Measurements from ENCODE around the gene NOS3.
"Not testable (repeated sequence)": the region's sequence is repeated elsewhere in the genome, so short reads cannot be mapped to it uniquely, and the experiment has no call there.

NOS3 gene

GRCh38 chr7:151017370-151017952 is 26.6 kb downstream of the NOS3 start:
- DNase-seq (ENCODE audit: low read depth): no peak

- no peak for DNase-seq (ENCODE audit: low read depth)
These were observed 27.2 kb downstream of the NOS3 start for GRCh38 chr7:151017953-151018420.

- no peak for DNase-seq (ENCODE audit: low read depth)
These were observed 27.8 kb downstream of the NOS3 start for GRCh38 chr7:151018421-151019129.

GRCh38 chr7:151019130-151019447 is 28.3 kb downstream of the NOS3 start:
- no peak for DNase-seq (ENCODE audit: low read depth)

GRCh38 chr7:151020231-151020630 is 29.4 kb downstream of the NOS3 start:
- DNase-seq (ENCODE audit: low read depth): no peak

- DNase-seq (ENCODE audit: low read depth): no peak
These were observed 32.4 kb downstream of the NOS3 start for GRCh38 chr7:151023232-151023631.

- DNase-seq (ENCODE audit: low read depth): no peak
These were observed 33.7 kb downstream of the NOS3 start, which contains the start of gene ATG9B for GRCh38 chr7:151024435-151025056. ATG9B (minus strand) TSS chr7:151024494; CDS start chr7:151024423, 71 bp downstream.

GRCh38 chr7:151025924-151026671 is 35.3 kb downstream of the NOS3 start:
- no peak for DNase-seq (ENCODE audit: low read depth)

GRCh38 chr7:151026771-151027727 is 36.2 kb downstream of the NOS3 start:
- DNase-seq (ENCODE audit: low read depth): not testable (repeated sequence)

- DNase-seq (ENCODE audit: low read depth): not testable (repeated sequence)
These were observed 36.9 kb downstream of the NOS3 start for GRCh38 chr7:151027728-151028130.

- peak; percentile 95 for DNase-seq (ENCODE audit: low read depth)
These were observed 37.5 kb downstream of the NOS3 start, which contains the start of gene ABCB8 for GRCh38 chr7:151028131-151028947. ABCB8 (plus strand) TSS chr7:151028450; CDS start chr7:151028516, 66 bp downstream.

- DNase-seq (ENCODE audit: low read depth): no peak
These were observed 38.2 kb downstream of the NOS3 start for GRCh38 chr7:151028948-151029501.

- DNase-seq (ENCODE audit: low read depth): no peak
These were observed 40.2 kb downstream of the NOS3 start for GRCh38 chr7:151031011-151031410.

GRCh38 chr7:151032936-151033863 is 42.4 kb downstream of the NOS3 start:
- DNase-seq (ENCODE audit: low read depth): no peak

GRCh38 chr7:151033864-151034249 is 43.0 kb downstream of the NOS3 start:
- no peak for DNase-seq (ENCODE audit: low read depth)

GRCh38 chr7:151034312-151035025 is 43.7 kb downstream of the NOS3 start:
- DNase-seq (ENCODE audit: low read depth): no peak

GRCh38 chr7:151035026-151035717 is 44.4 kb downstream of the NOS3 start:
- DNase-seq (ENCODE audit: low read depth): no peak

- DNase-seq (ENCODE audit: low read depth): no peak
These were observed 45.1 kb downstream of the NOS3 start for GRCh38 chr7:151035902-151036301.
